ENCODE results near the gene AIG1.

AIG1 gene

DNA sequence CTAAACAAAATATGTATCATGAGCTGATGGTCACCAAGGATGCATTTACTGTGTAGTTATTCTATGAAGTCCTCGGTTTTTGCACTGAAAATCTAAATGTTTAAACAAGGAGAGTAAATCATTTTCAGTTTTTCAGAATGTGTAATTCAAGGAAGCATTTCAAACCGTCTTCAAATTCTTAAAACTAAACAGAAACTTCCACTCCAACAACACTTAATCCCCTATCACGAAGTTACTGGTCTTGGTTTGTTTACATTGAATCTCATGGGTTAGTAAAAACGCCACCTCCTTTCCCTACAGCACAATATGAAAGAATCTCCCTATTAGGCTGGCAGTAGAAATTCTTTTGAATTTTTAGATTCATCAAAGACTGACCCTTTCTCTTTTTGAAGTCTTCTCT, 192.9 kb downstream of the AIG1 start:
- no peaks in the 10 kb centered on the region for H3K36me3 ChIP-seq (ENCODE audit: insufficient read depth, low read length)

DNA sequence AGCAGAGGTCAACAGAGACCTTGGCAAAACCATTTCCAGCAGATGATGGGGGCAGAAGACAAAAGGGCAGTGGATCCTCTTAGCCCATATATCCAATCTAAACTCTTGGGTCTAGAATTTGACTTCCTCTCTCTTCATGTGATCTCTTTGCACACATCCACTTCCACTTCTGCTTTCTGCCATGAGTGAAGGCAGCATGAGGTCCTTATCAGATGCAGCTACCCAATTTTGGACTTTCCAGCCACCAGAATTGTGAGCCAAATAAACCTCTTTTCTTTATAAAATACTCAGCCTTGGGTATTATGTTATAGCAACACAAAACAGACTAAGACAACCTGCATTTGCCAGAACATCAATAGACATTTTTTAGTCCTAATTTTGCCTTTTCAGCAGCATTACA, 198.3 kb downstream of the AIG1 start:
- Histone ChIP-seq H3K4me2 (ENCODE audit: insufficient read depth, low read length) (no peak overlapping the region), H3K9ac (ENCODE audit: low read depth, low read length) (no peak overlapping the region), H3K4me1 (ENCODE audit: insufficient read depth, low read length) (no peaks in the 10 kb centered on the region), H3K27me3 (ENCODE audit: insufficient read depth, low read length, poor library complexity) (no peaks in the 10 kb centered on the region), H2AFZ (ENCODE audit: low read depth, low read length) (no peak overlapping the region), H3K27ac (ENCODE audit: low read length) (no peak overlapping the region), H4K20me1 (ENCODE audit: insufficient read depth, low read length) (no peaks in the 10 kb centered on the region), H3K9me3 (ENCODE audit: insufficient read depth, low read length, severe bottlenecking) (no peaks in the 10 kb centered on the region), H3K79me2 (ENCODE audit: insufficient read depth, low read length) (no peaks in the 10 kb centered on the region), H3K36me3 (ENCODE audit: insufficient read depth, low read length) (no peaks in the 10 kb centered on the region), H3K4me3 (ENCODE audit: low read depth in 1 of 2, low read length in 2 of 2) (no peak overlapping the region)
- ATAC-seq (ENCODE audit: insufficient read depth, low read depth) (no peak), DNase-seq (no peak)
- no peak for TF ChIP-seq EZH2 (IDR thresholded peaks at IDR 0.05; ENCODE audit: borderline replicate concordance, low read depth, low read length, severe bottlenecking)
- no peak for TF ChIP-seq CTCF (IDR thresholded peaks at IDR 0.05; ENCODE audit: borderline replicate concordance, extremely low read depth, low read length, poor library complexity, severe bottlenecking)

More for the DNA sequence above, 192.9 kb downstream of the AIG1 start:
- Histone ChIP-seq H3K27me3 (ENCODE audit: insufficient read depth, low read length, poor library complexity) (no peaks in the 10 kb centered on the region), H3K4me3 (ENCODE audit: low read depth in 1 of 2, low read length in 2 of 2) (no peak overlapping the region), H3K4me1 (ENCODE audit: insufficient read depth, low read length) (no peaks in the 10 kb centered on the region), H3K9ac (ENCODE audit: low read depth, low read length) (no peak overlapping the region), H3K9me3 (ENCODE audit: insufficient read depth, low read length, severe bottlenecking) (no peaks in the 10 kb centered on the region), H3K4me2 (ENCODE audit: insufficient read depth, low read length) (no peak overlapping the region), H4K20me1 (ENCODE audit: insufficient read depth, low read length) (no peaks in the 10 kb centered on the region), H3K79me2 (ENCODE audit: insufficient read depth, low read length) (no peaks in the 10 kb centered on the region), H3K27ac (ENCODE audit: low read length) (no peak overlapping the region), H2AFZ (ENCODE audit: low read depth, low read length) (no peak overlapping the region)
- DNase-seq (no peak), ATAC-seq (ENCODE audit: insufficient read depth, low read depth) (no peak)
- TF ChIP-seq CTCF (IDR thresholded peaks at IDR 0.05; ENCODE audit: borderline replicate concordance, extremely low read depth, low read length, poor library complexity, severe bottlenecking) (no peak), EZH2 (IDR thresholded peaks at IDR 0.05; ENCODE audit: borderline replicate concordance, low read depth, low read length, severe bottlenecking) (no peak)

DNA sequence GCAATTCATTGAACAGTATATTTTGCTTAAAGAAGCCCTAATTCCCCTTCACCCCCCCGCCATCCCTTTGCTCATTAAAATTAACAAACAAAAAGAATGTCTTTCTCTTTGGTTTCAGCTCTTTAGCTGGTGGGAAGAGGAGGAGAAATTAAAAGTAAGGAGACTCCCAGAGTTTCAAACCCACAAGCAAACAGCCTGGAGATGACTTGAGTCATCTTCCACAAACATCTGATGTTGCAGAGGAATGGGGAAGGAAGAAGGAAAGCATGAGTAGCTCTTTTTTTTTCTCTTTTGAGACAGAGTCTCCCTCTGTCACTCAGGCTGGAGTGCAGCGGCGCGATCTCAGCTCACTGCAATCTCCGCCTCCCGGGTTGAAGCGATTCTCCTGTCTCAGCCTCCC, 200.2 kb downstream of the AIG1 start:
- Histone ChIP-seq H3K4me2 (ENCODE audit: insufficient read depth, low read length) (no peak overlapping the region), H2AFZ (ENCODE audit: low read depth, low read length) (no peak overlapping the region), H3K79me2 (ENCODE audit: insufficient read depth, low read length) (no peaks in the 10 kb centered on the region), H3K4me1 (ENCODE audit: insufficient read depth, low read length) (no peaks in the 10 kb centered on the region), H3K9me3 (ENCODE audit: insufficient read depth, low read length, severe bottlenecking) (no peaks in the 10 kb centered on the region), H3K9ac (ENCODE audit: low read depth, low read length) (no peak overlapping the region), H3K4me3 (ENCODE audit: low read depth in 1 of 2, low read length in 2 of 2) (no peak overlapping the region), H3K36me3 (ENCODE audit: insufficient read depth, low read length) (no peaks in the 10 kb centered on the region), H3K27ac (ENCODE audit: low read length) (no peak overlapping the region), H3K27me3 (ENCODE audit: insufficient read depth, low read length, poor library complexity) (no peaks in the 10 kb centered on the region), H4K20me1 (ENCODE audit: insufficient read depth, low read length) (no peaks in the 10 kb centered on the region)
- no peak for TF ChIP-seq EZH2 (IDR thresholded peaks at IDR 0.05; ENCODE audit: borderline replicate concordance, low read depth, low read length, severe bottlenecking)
- no peak for TF ChIP-seq CTCF (IDR thresholded peaks at IDR 0.05; ENCODE audit: borderline replicate concordance, extremely low read depth, low read length, poor library complexity, severe bottlenecking)
- ATAC-seq (ENCODE audit: insufficient read depth, low read depth) (no peak), DNase-seq (no peak)

DNA sequence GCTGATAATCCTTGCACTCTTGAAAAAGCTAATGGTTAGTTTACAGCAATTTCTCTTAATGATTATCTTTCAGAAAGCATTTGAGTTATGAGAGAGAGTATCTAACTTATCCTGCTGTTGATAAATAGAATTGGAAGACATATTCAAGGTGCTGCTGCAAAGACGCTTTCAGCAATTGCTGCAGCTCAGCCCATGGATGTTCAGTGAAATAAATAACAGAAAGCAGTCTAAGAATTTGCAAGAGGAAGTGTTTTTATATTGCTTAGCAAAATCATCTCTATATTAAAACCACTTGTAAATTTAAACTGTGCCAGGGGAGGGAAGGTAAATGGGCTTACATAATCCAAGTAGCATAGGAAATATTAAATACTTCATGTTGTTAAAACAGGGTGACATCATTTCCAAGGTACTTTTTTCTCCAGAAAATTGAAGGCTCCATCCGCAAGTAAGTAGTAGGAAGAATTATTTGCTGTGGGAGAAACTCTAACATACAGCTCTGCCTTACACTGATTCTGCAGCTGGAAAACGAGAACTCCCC, 201.3 kb downstream of the AIG1 start:
- H2AFZ ChIP-seq (ENCODE audit: low read depth, low read length): no peak overlapping the region
- no peaks in the 10 kb centered on the region for H3K36me3 ChIP-seq (ENCODE audit: insufficient read depth, low read length)
- no peak overlapping the region for H3K9ac ChIP-seq (ENCODE audit: low read depth, low read length)
- TF ChIP-seq EZH2 (IDR thresholded peaks at IDR 0.05; ENCODE audit: borderline replicate concordance, low read depth, low read length, severe bottlenecking): no peak
- no peak for TF ChIP-seq CTCF (IDR thresholded peaks at IDR 0.05; ENCODE audit: borderline replicate concordance, extremely low read depth, low read length, poor library complexity, severe bottlenecking)
- H3K4me3 ChIP-seq (ENCODE audit: low read depth in 1 of 2, low read length in 2 of 2): no peak overlapping the region
- H3K9me3 ChIP-seq (ENCODE audit: insufficient read depth, low read length, severe bottlenecking): no peaks in the 10 kb centered on the region
- ATAC-seq (ENCODE audit: insufficient read depth, low read depth) (no peak), DNase-seq (no peak)
- H3K4me1 ChIP-seq (ENCODE audit: insufficient read depth, low read length): no peaks in the 10 kb centered on the region
- H4K20me1 ChIP-seq (ENCODE audit: insufficient read depth, low read length): no peaks in the 10 kb centered on the region
- no peaks in the 10 kb centered on the region for H3K79me2 ChIP-seq (ENCODE audit: insufficient read depth, low read length)
- no peak overlapping the region for H3K27ac ChIP-seq (ENCODE audit: low read length)
- no peaks in the 10 kb centered on the region for H3K27me3 ChIP-seq (ENCODE audit: insufficient read depth, low read length, poor library complexity)
- no peak overlapping the region for H3K4me2 ChIP-seq (ENCODE audit: insufficient read depth, low read length)
